ENCODE results near the gene EXOC6.
A peak's percentile ranks its signal among the peaks of the same experiment; 100 is the strongest.

The EXOC6 gene

GRCh38 chr10:93071674-93072224 lies 223.4 kb downstream of the EXOC6 start:
- in situ Hi-C loops (cut with HindIII; ENCODE audit: low sequenced_read_pairs) = no loop called here

GRCh38 chr10:93072225-93072712 lies 223.9 kb downstream of the EXOC6 start:
- in situ Hi-C loops (cut with HindIII; ENCODE audit: low sequenced_read_pairs) = no loop called here
- DNase-seq (ENCODE audit: low read depth) = no peak
- TF ChIP-seq CTCF (IDR thresholded peaks at IDR 0.05; ENCODE audit: low read depth, low read length, missing control alignments) = no peak
- peak overlapping the region; percentile 17 for H3K4me3 ChIP-seq (ENCODE audit: low read depth, low read length)

More at GRCh38 chr10:93071674-93072224, 223.4 kb downstream of the EXOC6 start:
- H3K4me3 ChIP-seq (ENCODE audit: low read depth, low read length) = peak overlapping the region; percentile 17
- peak; percentile 2 for TF ChIP-seq CTCF (IDR thresholded peaks at IDR 0.05; ENCODE audit: low read depth, low read length, missing control alignments)
- no peak for DNase-seq (ENCODE audit: low read depth)

- no peak for DNase-seq (ENCODE audit: low read depth)
- in situ Hi-C loops (cut with HindIII; ENCODE audit: low sequenced_read_pairs) = no loop called here
- TF ChIP-seq CTCF (IDR thresholded peaks at IDR 0.05; ENCODE audit: low read depth, low read length, missing control alignments) = no peak
- peak overlapping the region; percentile 23 for H3K4me3 ChIP-seq (ENCODE audit: low read depth, low read length)
Measured at GRCh38 chr10:93072713-93073538, 224.6 kb downstream of the EXOC6 start.

GRCh38 chr10:93073539-93074146 lies 225.3 kb downstream of the EXOC6 start, which contains the start of gene CYP26A1:
Gene CYP26A1 (plus strand): TSS chr10:93073893. CDS start chr10:93073935, 42 bp downstream.
- peak within 1 kb of the TSS; percentile 23 for H3K4me3 ChIP-seq (ENCODE audit: low read depth, low read length)
- no peak for TF ChIP-seq CTCF (IDR thresholded peaks at IDR 0.05; ENCODE audit: low read depth, low read length, missing control alignments)
- in situ Hi-C loops (cut with HindIII; ENCODE audit: low sequenced_read_pairs) = no loop called here
- DNase-seq (ENCODE audit: low read depth) = no peak

GRCh38 chr10:93074147-93074596 lies 225.9 kb downstream of the EXOC6 start:
- no peak for TF ChIP-seq CTCF (IDR thresholded peaks at IDR 0.05; ENCODE audit: low read depth, low read length, missing control alignments)
- no peak for DNase-seq (ENCODE audit: low read depth)
- H3K4me3 ChIP-seq (ENCODE audit: low read depth, low read length) = peak overlapping the region; percentile 23
- in situ Hi-C loops (cut with HindIII; ENCODE audit: low sequenced_read_pairs) = no loop called here

- no peak for DNase-seq (ENCODE audit: low read depth)
- no peak for TF ChIP-seq CTCF (IDR thresholded peaks at IDR 0.05; ENCODE audit: low read depth, low read length, missing control alignments)
- in situ Hi-C loops (cut with HindIII; ENCODE audit: low sequenced_read_pairs) = no loop called here
- H3K4me3 ChIP-seq (ENCODE audit: low read depth, low read length) = peak overlapping the region; percentile 23
Measured at GRCh38 chr10:93074597-93075368, 226.5 kb downstream of the EXOC6 start.
